NCI-H226 (cell line): ENCODE data around the gene LIN9.
"Not testable (repeated sequence)": the region's sequence is repeated elsewhere in the genome, so short reads cannot be mapped to it uniquely, and the experiment has no call there.

Experiments used
- DNase-seq: peaks from one replicate; pipeline ENCODE4 v3.0.0-alpha.2; 2015

Gene LIN9

DNA sequence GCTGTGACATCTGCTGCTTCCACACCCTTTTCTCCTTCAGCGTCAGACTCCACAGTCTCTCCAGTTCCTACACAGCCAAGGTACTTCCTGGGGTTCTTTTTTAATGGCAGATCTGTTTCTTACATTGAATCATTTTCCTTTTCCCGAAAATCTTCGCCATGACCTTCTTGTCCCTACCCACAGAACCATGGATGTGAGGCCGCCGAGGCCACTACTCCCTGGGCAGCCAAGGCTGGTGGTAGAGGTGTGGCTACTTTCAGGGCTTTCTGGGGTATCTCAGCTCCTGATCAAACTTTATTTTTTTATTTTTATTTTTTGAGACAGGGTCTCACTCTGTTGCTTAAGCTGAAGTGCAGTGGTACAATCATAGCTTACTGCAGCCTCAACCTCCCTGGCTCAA is 9.5 kb upstream of the LIN9 start:
- no peak for DNase-seq

DNA sequence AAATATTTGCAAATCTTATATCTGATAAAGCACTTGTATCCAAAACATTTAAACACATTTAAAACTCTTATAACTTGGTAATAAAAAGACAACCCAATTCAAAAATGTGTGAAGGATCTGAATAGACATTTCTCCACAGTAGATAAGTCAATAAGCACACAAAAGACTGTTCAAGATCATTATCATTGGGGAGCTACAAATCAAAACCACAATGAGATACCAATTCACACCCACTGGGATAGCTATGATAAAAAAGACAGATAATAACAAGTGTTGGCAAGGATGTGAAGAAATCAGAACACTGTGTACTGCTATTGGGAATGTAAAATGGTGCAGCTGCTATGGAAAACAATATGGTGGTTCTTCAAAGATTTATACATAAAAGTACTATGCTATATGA is 5.1 kb upstream of the LIN9 start:
- no peak for DNase-seq

DNA sequence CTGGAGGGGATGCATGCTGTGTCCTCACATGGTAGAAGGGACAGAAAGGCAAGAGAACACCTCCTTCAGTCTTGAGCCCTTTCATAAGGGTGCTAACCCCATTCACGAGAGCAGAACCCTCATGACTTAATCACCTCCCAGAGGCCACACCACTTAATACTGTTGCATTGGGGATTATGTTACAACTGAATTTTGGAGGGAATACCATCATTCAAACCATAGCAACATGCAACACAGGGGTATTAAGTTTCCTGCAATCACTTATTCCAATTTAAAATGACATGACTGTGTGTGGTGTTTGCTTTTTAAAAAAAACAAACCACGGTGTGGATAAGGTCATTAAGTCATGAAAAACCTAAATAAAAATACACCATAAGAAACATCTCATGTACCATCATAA is 3.1 kb upstream of the LIN9 start:
- no peak for DNase-seq

DNA sequence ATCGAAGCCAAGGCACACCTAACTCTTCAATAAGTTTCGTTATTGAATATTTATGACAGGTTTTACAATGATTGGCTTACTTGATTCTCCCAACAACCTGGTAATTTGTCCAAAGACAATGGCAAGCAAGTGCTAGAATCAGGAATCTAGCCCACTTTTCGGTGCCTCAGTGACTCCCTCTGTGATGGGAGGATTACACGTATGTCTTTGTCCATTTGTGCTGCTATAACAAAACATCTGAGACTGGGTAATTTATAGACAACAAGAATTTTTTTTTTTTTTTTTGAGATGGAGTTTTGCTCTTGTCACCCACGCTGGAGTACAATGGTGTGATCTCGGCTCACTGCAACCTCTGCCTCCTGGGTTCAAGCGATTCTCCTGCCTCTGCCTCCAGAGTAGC is 2.4 kb upstream of the LIN9 start:
- no peak for DNase-seq

DNA sequence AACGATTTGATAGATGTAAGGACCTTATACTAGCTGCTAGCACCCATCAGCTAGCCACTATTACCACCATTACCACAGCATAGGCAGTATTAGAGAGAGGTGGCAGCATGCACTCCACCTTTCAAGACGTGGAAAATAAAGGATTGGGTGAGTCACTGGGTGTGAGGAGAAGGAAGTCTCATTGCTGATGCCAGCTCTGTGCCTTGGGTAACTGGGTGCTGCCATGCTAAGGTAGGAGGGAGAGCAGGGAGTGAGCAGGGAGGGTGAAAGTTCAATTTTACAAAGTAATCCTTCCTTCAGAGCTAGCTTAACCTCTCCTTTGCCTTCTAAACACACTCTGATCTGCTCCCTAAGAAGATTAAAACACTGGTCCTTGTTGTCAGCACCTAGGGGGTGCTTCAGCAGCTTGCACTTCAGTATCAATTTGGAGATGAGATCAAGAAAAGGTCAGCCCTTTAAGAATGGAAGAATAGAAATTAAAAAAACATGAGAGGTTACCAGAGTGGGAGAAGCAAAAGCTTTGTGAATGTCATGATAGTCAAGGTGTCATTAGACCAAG is 1.8 kb upstream of the LIN9 start:
- DNase-seq = no peak

DNA sequence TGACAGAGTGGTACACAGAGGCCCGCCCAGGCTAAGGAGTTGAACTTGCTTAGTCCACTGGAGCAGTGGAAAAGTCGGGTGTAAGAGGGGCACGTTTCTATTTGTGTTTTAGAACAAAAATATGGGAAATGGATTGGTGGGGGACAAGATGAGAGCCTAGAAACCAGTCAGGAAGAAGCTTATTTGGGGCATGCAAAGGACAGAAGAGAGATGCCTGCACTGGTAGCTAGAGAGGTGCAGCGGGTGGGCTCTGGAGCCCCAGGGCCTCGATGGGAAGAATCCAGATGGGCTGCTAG is 1.2 kb upstream of the LIN9 start:
- no peak for DNase-seq

DNA sequence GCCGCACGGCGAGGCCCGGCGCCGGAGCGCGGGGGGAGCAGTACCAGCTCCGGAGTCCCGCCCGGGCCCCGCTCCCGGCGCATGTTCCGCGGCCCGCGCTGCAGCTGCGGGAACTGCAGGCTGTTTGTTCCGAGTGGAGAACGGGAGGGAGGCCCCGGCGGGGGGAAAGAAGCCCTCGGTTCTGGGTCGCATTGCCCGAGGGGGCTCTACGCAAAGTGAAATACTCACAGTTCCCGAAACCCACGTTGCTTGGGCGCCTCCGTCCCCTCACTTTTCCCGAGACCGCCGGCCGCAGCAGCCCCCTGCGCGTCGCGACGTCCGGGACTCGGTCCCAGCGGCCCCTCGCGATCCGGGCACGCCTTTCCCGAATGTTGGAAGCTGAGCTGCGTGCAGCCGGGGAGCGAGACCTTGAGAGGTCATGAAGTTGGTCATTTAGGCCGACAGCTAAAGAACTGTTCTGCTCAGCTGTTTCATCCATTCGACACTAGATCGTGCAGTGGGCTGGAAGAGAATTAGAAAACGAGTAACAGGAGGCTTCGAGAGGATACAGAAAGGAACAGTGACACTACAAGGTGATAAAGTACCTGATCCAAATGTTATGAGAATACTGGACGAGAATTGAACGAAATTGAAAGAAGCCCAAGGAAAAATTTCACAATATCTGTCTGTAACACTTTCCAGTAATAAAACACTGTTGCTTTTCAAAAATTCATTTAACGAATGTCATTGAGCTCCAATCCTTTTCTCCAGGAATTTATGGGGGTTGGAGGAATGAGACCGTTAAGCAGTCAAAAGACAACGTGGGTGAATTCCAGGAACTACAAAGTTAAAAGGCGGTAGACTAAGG is 657 bp upstream of the LIN9 start:
- DNase-seq = no peak

DNA sequence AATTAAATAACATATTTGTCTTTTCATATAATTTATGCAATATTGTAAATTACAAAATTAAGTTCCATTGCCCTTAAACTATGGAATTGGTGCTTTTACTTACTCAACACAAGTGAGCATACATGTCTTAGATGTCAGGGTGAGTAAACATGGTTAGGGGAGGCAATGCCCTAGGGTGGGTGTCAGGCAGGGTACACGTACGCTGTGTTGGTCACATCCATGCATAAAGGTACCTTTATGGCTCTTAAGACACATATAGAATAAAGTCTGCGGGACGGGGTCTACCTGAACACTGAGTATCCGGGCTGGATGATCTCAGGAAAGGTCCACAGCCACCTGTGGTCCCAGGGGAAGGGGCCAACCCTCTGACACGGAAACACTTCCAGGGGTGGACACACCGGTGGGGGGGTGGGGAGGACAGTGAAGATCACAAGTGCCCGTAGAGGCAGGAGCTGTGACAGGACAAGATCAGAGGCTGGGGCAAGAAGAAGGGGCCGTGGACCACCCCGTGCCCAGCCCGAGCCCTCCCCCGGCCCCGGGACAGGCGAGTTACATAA is 720 bp downstream of the LIN9 start:
- no peak for DNase-seq

DNA sequence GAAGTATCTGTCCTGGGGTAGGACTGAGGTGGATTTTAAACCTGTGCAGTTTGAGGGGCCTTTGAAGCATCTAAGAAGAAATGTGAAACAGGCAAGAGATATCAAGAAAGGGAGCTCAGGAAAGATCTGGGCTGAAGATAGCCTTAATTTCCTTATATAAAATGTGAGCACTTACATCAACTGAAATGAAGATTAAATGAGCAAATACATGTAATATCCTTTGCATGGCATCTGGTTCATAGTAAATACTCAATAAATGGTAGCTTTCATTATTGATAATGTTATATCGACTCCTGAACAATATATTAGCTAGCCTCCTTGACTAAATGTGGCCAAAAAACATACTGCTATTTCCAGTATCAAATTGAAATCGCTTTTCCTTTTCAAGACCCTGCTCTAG is 2.5 kb downstream of the LIN9 start:
- no peak for DNase-seq

DNA sequence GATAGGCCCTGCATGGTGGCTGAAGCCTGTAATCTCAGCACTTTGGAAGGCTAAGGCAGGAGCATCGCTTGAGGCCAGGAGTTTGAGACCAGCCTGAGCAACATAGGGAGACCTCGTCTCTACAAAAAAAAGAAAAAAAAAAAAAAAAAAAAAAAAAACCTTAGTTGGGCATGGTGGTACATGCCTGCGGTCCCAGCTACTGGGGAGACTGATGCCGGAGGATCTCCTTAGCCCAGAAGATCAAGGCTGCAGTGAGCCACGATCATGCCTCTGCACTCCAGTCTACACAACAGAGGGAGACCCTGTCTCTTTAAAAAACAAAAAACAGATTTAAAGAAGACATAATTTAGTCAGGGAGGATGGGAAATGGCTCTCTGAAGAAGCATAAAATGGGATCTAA is 3.8 kb downstream of the LIN9 start:
- no peak for DNase-seq

DNA sequence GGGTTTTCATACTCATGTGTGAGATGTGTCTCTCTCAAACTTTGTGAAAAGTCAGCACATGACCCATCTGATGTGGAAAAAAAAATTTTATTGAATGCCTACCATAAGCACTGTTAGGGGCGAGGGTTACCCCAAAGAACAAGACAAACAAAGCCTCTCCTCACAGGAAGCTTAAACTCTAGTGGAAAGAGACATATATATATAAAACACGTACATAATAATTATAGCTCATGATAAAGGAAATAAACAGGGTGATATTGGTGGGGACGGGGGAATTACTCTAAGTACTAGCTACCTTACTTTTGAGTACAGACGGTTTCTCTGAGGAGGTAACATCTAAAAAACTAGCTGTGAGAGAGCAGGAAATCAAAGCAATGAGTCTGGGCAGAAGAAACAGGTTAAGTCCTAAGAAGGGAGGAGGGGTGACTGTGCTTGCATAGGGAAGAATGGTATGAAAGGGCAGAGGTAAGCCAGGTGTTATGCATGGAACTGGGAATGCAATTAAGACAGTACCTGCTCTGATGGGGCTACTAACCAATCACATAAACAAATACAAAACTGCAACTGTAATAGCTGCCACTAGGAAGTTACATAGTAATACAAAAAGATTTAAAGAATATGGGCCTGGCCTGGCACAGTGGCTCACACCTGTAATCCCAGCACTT is 4.5 kb downstream of the LIN9 start:
- no peak for DNase-seq

DNA sequence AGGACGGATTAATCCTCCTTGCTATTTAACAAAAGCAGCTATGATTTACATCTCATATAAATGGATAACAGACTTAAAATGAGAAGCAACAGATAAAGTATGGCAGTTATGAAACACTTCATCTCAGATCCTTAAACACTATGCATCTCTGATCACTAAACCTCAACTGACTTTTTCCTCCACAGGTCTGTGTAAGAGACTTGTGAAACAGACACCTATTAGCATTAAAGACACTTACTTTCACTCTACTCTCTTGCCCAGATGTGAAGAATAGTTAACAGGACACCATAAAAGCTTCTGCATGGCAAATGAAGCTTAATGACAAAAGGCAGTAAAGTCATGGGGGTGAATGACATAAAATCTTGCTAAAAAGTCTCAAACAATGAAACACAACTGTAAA is 6.2 kb downstream of the LIN9 start:
- DNase-seq = no peak

DNA sequence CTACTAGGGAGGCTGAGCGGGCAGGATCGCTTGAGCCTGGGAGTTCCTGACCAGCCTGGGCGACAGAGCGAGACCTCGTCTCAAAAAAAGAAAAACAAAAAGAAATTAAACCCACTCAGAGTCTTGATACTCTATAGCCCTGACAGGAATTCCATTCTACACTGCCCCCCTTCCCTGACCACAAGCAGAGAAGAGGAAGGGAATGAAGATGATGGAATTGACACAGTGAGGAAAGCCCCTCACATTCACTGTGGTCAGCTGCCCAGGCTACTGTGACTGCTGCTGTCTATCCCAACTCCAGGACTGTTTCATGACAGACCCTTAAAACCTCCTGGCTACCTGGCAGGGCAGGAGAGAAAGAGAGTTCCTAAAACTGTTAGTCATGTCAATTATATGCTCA is 12.1 kb downstream of the LIN9 start:
- no peak for DNase-seq

DNA sequence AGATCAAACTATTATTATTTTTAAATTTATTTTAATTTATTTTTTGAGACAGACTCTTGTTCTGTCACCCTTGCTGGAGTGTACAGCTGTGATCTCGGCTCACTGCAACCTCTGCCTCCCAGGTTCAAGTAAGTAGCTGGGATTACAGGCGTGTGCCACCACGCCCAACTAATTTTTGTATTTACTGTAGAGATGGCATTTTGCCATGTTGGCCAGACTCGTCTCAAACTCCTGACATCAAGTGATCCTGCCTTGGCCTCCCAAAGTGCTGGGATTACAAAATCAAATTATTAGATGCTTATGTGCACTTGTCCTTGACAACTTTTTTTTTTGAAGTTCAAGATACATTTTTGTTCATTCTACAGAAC is 15.4 kb downstream of the LIN9 start:
- no peak for DNase-seq

DNA sequence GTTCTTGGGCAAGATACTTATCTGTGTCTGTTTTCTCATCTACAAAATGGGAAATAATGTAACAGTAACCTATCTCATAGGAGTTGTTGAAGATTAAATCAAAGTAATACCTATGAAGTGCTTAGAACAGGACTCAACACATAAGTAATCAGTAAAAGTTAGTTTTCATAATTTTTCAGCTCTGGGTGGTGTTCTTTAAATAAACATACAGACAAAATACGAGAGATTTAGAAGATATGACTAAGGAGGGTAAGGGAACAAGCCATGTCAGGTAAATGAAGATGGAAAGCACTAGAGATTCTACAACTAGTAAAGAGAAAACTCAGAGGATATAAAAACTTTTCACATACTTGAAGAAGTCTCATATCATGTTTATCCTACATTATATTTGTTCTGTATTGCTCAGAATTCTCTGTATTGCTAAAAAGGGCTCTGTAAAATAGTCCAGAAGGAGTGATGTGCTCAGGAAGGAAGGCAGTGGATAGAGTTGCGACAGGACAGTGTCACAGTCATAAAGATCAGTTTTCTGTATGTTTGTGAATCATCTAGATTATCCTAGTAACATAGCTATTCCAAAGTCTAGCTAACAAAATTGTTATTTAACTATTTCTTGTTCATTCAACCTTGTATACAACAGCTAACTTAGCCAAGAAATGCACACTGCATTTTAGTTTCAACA is 16.0 kb downstream of the LIN9 start:
- DNase-seq = no peak

DNA sequence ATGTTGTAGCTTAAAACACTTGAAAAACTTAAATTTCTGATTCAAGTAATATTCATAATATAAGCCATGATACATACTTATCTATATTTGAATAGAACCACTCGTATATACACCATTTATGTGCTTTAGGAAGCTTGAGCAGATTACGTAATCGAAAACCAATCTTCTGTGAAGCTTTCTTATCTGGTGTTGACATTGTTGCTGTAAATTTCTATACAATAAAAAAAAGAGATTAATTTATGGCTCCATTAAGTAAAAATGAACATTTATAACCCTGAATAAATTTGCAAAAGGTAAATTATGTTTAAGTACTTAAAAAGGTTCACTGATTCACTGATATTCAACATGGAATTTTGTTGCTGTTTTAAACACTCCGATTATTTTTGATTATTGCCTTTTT is 21.4 kb downstream of the LIN9 start:
- no peak for DNase-seq

DNA sequence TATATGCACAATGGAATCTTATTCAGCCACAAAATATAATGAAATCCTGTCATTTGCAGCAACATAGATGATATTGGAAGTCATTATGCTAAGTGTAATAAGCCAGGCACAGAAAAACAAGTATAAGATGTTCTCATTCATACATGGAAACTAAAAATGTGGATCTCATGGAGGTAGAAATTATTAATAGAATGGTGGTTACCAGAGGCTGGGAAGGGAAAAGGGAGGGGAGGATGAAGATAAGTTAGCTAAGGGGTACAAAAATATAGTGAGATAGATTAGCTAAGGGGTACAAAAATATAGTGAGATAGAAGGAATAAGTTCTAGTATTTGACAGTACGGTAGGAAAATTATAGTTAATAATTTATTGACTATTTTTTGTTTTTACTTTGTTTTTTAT is 27.9 kb downstream of the LIN9 start:
- no peak for DNase-seq

DNA sequence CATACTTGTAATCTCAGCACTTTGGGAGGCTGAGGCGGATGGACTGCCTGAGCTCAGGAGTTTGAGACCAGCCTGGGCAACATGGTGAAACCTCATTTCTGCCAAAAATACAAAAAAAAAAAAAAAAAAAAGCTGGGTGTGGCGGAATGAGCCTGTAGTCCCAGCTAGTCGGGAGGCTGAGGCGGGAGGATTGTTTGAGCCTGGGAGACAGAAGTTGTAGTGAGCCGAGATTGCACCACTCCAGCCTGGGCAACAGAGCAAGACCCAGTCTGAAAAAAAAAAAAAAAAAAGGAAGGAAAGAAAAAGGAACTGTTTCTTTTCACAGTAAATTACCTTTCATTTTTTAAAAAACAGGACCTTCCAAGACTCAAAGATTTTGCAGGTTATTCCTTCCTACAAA is 29.5 kb downstream of the LIN9 start:
- no peak for DNase-seq

DNA sequence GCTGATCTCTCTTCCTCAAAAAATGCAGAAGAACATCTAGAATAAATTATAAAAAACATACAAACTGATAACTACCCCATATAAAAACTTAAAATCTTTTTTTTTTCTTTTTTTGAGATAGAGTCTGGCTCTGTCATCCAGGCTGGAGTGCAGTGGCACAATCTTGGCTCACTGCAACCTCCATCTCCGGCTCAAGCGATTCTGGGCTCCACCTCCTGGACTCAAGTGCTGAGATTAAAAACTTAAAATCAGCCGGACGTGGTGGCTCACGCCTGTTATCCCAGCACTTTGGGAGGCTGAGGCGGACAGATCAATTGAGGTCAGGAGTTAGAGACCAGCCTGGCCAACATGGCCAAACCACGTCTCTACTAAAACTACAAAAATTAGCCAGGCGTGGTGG is 31.1 kb downstream of the LIN9 start:
- no peak for DNase-seq

DNA sequence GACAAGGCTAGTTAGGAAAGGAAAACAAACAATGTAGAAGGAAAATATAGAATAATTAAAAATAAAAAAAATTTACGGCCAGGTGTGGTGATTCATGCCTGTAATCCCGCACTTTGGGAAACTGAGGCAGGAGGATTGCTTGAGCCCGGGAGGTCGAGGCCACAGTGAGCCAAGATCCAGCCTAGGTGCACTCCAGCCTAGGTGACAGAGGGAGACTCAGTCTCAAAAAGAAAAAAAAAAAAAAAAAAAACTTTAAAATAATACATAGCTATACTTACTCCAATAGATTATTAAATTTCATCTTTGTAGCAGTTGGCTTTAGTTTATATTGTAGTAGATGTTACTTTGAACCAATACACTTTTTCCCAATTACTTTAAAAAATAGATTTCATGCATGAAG is 32.0 kb downstream of the LIN9 start:
- no peak for DNase-seq

DNA sequence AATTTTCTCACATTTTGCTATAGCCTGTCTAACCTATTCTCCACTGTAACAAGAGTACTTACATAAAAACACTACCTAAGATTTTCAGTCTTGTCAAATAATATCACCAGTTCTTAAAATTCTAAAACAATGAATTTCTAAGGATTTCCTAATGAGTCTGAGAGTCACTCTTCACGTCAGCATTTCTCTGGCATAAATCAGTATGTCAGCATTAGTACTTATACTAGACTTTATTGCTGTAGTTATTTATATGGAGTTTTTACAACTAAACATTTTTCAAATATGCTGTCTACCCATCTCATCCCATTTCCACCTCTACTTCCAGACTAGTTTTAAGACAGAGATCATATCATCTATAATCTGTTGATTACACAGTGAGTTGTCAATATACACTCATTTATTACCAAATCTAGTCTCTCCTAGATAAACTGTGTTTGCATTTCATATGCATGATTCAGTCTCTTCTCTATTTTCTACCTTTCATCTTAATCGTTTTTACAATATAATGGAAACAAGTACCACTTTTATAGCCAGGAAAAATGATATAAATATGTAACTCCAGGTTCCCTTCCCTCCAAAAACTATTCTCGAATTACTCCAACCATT is 32.8 kb downstream of the LIN9 start:
- no peak for DNase-seq

DNA sequence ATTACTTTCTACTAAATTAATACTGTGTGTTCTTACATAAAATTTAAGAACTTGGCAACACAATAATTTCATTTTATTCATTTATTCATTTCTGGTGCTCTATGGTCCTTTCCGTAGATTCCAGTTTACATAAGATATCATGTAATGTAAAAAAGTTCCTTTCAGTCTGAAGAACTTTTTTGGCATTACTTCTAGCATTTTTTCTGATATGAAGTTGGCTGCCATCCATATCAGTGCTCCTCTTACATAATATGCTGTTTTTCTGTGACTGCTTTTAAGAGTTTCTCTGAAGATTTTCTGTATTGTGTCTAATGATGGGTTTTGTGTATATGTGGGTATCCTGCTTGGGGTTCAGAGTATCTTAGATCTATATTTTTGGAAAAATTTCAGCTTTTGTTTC is 34.8 kb downstream of the LIN9 start:
- DNase-seq = no peak

DNA sequence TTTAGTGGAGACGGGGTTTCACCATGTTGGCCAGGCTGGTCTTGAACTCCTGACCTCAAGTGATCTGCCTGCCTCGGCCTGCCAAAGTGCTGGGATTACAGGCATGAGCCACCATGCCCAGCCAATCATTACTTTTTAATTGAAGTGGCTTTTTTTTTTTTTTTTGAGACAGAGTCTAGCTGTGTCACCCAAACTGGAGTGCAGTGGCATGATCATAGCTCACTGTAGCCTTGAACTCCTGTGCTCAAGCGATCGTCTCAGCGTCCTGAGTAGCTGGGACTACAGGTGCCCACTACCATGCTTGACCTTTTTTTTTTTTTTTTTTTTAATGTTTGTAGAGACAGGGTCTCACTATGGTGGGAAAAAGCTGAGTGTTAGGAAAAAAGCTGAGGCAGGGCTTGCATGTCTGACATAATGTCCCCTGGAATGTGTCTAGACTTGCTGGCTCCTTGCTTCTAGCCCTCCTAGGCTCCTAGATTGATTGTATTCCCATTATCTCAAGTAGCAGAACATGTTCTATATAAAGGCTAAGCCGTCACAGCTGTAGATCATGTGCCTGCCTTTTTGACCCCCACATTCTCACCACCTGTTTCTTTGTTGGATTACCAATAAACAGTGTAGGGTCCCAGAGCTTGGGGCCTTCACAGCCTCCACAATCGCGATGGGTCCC is 36.6 kb downstream of the LIN9 start:
- not testable (repeated sequence) for DNase-seq
